HG03175 (cell line): ENCODE results near the gene TGOLN2.

ENCODE experiments used
- ATAC-seq: cut with Tn5 transposase; IDR thresholded peaks from one replicate; pipeline ENCODE4 v1.9.1; 2021; ENCODE audit warnings: mild to moderate bottlenecking, moderate library complexity; ENCODE audit not compliant: unreplicated experiment

Gene TGOLN2

GRCh38 chr2:85309699-85310321 lies 18.0 kb downstream of the TGOLN2 start:
- ATAC-seq, result no peak

DNA sequence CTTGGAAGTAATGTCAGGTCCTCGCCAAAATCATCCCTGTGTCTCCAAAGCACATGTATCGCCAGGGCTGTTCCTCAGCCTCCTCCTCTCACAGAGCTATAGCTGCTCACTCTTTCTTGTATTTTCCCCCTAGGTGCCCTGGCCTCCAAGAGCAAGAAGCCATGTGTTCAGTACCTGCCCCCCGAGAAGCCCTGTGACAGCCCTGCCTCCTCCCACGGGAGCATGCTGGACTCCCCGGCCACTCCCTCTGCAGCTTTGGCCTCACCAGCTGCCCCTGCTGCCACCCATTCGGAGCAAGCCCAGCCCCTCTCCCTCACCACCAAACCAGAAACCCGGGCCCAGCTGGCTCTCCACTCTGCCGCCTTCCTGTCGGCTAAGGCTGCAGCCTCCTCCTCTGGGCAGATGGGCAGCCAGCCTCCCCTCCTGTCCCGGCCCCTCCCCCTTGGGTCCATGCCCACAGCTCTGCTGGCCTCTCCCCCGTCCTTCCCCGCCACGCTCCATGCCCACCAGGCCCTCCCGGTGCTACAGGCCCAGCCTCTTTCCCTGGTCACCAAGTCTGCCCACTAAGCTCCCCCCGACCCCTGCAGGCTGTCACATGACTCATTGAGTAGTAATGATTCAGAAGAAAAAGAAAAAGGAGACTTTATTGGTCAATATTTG lies 18.8 kb downstream of the TGOLN2 start:
- ATAC-seq, result no peak

DNA sequence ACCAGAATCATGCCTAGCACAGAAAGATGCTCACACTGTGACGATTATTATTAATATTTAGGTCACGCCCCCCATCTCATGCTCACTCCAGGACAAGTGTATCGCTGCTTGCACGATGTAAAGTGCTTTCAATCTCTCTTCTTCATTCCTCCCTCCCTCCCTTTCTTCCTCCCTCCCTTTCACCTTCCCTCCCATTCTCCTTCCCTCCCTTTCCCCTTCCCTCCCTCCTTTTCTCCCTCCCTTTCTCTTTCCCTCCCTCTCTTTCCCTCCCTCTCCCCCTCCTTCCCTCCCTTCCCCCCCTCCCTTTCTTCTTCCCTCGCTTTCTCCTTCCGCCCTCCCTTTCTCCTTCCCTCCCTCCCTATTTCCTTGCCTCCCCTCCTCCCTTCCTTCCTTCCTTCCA lies 19.6 kb downstream of the TGOLN2 start:
- ATAC-seq, result no peak

GRCh38 chr2:85307527-85307897 lies 20.3 kb downstream of the TGOLN2 start:
- ATAC-seq, result no peak

DNA sequence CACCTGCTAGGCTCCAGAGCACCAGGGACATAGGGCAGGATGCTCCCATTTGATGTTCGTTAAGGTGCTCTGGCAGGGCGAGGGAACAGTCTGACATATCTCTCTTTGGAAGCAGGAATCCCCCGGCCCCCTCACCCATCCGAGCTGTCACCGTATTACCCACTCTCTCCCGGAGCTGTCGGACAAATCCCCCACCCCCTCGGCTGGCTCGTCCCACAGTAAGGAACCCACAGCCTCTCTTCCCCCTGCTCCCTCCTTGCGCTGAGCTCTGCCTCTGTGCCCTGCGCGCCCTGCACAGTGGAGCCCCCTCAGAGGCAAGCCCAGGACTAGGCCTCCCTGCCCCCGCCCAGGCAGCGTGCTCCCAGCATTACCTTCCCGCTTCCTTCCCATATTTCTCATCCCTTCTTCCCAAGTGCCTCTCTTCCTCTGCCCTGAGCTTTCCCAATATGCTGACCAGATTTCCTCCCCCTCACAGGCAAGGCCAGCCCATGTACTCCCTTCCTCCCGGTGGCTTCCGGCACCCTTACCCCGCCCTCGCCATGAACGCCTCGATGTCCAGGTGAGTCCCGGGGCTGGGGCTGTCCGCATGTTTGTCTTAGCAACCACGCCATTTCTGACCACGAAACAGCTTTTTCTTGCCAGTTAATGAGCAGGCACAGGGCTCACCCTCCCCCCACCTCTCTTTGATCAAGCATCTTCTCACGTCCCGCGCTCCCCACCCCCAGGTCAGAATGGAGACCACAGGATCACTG lies 23.8 kb downstream of the TGOLN2 start:
- ATAC-seq, result no peak

- no peak for ATAC-seq
These were observed 25.7 kb downstream of the TGOLN2 start for GRCh38 chr2:85302121-85302520.

- ATAC-seq, result no peak
These were observed 36.3 kb downstream of the TGOLN2 start for GRCh38 chr2:85291425-85292023.

GRCh38 chr2:85288244-85288725 lies 39.5 kb downstream of the TGOLN2 start:
- no peak for ATAC-seq

GRCh38 chr2:85287721-85288120 lies 40.1 kb downstream of the TGOLN2 start:
- ATAC-seq, result no peak

GRCh38 chr2:85286918-85287317 lies 40.9 kb downstream of the TGOLN2 start:
- no peak for ATAC-seq

DNA sequence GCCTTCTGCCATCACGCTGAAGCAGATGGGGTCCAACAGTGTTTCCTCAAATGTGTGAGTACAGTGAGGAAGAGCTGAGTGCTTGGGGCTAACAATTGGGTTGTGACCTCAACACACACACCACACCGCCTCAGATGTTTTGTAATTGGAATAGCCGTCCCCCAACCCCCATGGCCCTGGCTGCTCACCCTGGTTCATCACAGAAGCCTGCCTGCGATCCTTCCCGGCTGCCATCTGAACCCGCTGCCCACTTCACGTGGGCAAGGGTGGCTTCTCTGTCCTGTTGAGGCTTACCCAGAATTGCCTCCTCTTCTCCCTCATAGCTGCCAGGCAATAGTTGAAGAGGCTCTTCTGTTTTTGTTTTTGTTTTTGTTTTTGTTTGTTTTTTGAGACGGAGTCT lies 44.1 kb downstream of the TGOLN2 start:
- ATAC-seq, result no peak

DNA sequence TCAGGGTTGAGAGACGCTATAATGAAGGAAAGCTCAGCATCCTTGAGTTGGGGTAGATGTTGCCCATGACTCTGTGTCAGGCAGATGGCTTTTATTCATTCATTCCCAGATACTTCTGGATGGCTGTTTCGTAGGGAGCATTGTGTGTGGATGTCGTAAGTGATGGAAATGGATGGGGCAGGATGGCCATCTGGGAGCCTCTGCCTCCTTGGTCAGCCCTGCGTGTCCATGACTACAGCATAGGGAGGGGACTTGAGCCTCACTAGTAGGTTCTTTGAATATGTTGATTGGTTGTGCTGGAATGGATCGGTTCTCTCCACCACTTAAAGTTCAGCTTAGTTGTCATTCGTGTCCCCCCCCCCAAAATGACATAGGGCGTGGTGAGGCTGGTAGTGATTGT lies 44.9 kb downstream of the TGOLN2 start:
- ATAC-seq, result no peak

DNA sequence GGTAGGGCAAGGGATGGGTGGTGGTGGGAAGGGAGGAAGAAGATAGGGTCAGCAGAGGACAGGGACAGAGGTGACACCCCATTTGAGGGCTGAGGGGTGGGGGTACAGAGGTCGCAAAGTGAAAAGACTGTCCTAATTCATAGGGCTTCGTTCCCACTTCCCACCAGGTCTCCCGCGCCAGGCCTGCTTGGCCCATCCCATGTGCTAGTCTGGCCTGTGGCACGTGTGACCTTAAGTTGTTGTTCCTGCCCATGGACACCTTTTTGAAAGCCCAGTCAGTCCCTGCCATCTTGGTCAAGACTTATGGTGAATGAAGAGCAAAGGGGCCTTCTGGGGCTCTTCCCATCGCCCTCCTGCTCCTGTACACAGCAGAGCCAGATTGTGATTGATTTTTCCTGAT lies 46.2 kb downstream of the TGOLN2 start:
- no peak for ATAC-seq

- ATAC-seq, result no peak
These were observed 49.4 kb downstream of the TGOLN2 start for GRCh38 chr2:85278361-85278760.

DNA sequence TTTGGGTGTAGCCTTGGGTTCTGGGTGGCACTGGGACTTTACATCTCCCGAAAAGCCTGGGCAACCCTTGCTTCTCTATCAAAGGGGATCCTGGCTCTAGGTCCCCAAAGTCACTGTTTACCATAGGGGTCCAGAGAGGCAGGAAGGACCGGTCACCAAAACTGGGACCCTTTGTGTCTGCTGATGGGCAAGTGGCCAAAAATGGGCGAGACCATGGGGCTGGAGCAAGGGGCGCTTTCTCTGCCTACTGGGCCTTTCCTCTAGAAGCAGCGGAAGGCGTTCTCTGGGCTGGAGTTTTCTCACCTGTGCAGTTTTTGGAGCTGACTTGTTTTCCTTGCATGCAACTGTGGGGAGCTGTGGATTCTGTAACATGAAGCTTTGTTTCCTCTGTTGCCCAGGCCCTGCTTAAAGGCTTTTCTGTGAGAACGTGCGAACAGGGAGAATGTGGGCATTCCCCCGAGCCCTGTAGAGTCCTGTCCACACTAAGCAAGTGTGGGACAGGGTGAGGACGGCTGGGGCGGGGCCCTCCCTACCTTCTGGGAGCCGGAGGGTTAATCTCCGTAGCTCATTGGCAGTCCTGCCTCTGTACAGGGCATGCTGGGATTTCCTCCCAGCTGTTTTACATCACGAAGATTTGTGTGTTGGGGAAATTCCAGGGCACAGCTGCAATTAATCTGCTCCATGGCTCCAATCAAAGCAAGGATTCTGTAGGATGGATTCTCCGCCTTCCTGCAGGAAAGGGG lies 50.2 kb downstream of the TGOLN2 start:
- ATAC-seq, result no peak

- ATAC-seq, result no peak
These were observed 51.1 kb downstream of the TGOLN2 start for GRCh38 chr2:85276571-85277118.

- ATAC-seq, result no peak
These were observed 51.7 kb downstream of the TGOLN2 start for GRCh38 chr2:85275984-85276540.

DNA sequence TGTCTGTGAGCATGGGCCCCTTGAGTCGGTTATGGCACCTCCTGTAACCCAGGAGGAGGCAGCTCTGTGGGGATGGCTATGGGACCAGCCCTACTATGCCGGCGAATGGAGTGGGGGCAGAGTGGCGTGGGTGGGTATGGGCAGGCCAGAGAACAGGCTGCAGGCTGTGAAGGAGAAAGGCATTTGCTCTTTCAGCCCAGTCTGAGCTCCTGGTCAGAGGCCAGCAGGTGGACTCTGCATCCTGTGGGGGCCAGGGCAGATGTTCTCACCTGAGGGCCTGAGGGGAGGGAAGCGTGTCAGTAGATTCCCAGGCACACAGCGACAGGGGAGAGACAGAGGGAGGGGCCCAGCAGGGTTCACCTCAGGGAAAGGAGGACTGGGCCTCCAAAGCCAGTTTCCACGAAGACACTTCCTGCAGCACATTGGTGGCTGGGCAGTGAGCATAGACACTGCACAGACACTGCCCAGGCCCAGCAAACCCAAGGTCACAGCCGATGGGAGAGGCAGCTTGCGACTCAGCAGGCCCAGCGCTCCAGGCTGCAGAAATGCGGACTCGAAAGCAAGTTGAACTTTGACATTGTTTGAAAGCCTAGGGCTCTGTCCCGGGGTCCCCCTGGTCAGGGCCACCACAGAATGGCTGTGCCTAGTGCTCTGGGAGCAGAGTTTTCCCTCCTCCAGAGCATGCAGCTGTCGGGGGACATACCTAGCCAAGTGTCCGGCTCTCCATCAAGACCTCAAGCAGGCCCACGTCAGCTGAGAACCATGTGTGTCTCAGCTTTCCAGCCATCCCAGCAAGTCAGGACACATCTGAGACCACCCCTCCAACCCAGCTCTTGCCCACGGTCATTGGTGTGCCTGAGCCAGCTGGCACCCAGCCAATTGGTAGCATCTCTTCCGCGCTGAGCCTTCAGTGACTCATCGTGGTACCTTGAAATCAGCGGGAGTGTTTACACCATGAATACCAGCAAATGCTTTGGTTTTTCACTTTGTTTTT lies 53.8 kb downstream of the TGOLN2 start:
- no peak for ATAC-seq

- ATAC-seq, result no peak
These were observed 55.4 kb downstream of the TGOLN2 start for GRCh38 chr2:85272357-85272756.
